OCI-LY3 (cell line): Measurements from ENCODE around the gene RHOBTB3.
"Not testable (repeated sequence)": the region's sequence is repeated elsewhere in the genome, so short reads cannot be mapped to it uniquely, and the experiment has no call there.

Source experiments
- H2AFZ ChIP-seq: fragments of 200-600, 300-600 bp; shearing (Covaris generic); 2 replicates; pipeline ENCODE4 v1.6.0; 2014; ENCODE audit warnings: antibody characterized with exemption, low read depth, low read length
- H3K27ac ChIP-seq: fragments of 200-600, 300-600 bp; sonication (generic); 2 replicates; pipeline ENCODE4 v1.5.1; 2014; ENCODE audit warnings: mild to moderate bottlenecking, low read length, moderate library complexity, mixed read lengths
- H3K27me3 ChIP-seq: fragments of 200-600, 300-600 bp; sonication (generic); 2 replicates; pipeline ENCODE4 v1.6.1; 2014; ENCODE audit warnings: low read depth, low read length, mixed read lengths
- H3K36me3 ChIP-seq: fragments of 200-600, 300-600 bp; sonication (generic); replicated peaks from 2 replicates; pipeline ENCODE3; 2014; ENCODE audit warnings: low read depth, low read length, mixed read lengths
- H3K4me1 ChIP-seq: fragments of 300-600, 200-600 bp; sonication (generic); 2 replicates; pipeline ENCODE4 v1.6.1; 2014; ENCODE audit warnings: low read length, mixed read lengths
- H3K4me2 ChIP-seq: fragments of 200-600, 300-600 bp; sonication (generic); 2 replicates; pipeline ENCODE4 v1.6.1; 2014; ENCODE audit warnings: low read length, mixed read lengths
- H3K4me3 ChIP-seq: fragments of 300-600, 200-600 bp; sonication (generic); 2 replicates; pipeline ENCODE4 v1.5.1; 2014; ENCODE audit warnings: antibody characterized with exemption, mild to moderate bottlenecking, low read length, moderate library complexity
- H3K79me2 ChIP-seq: fragments of 300-600, 200-600 bp; shearing (Covaris generic); 2 replicates; pipeline ENCODE4 v1.6.1; 2014; ENCODE audit warnings: mild to moderate bottlenecking, low read length, mixed read lengths
- H3K9ac ChIP-seq: fragments of 300-600, 200-600 bp; shearing (Covaris generic); 2 replicates; pipeline ENCODE4 v1.6.0; 2014; ENCODE audit warnings: mild to moderate bottlenecking, low read length, moderate library complexity
- H3K9me3 ChIP-seq: fragments of 200-600, 300-600 bp; shearing (Covaris generic); 2 replicates; pipeline ENCODE4 v1.6.1; 2014; ENCODE audit warnings: low read length, mixed read lengths; ENCODE audit not compliant: insufficient read depth
- H4K20me1 ChIP-seq: fragments of 200-600, 300-600 bp; sonication (generic); 2 replicates; pipeline ENCODE4 v1.6.1; 2016; ENCODE audit warnings: low read length, mixed read lengths; ENCODE audit not compliant: insufficient read depth
- CTCF ChIP-seq: fragments of 200-600, 300-600 bp; sonication (generic); IDR thresholded peaks from 2 replicates; pipeline ENCODE4 v1.5.1; 2014; ENCODE audit warnings: antibody characterized with exemption, low read length, low read depth
- EZH2phosphoT487 ChIP-seq: fragments of 200-600 bp; shearing (Covaris generic); IDR thresholded peaks from 2 replicates; pipeline ENCODE4 v1.6.1; 2018; ENCODE audit warnings: antibody characterized with exemption, mixed run types, low read depth

The RHOBTB3 gene

GRCh38 chr5:95712347-95712958, 18.7 kb upstream of the RHOBTB3 start:
- Histone ChIP-seq H3K4me3 (no peak overlapping the region), H3K4me1 (peaks cover 1% of the 10 kb centered on the region), H3K79me2 (no peaks in the 10 kb centered on the region), H3K9ac (no peak overlapping the region), H3K36me3 (no peaks in the 10 kb centered on the region), H3K27ac (no peak overlapping the region), H4K20me1 (no peaks in the 10 kb centered on the region), H3K4me2 (no peak overlapping the region), H3K9me3 (no peaks in the 10 kb centered on the region), H2AFZ (no peak overlapping the region), H3K27me3 (no peaks in the 10 kb centered on the region)
- TF ChIP-seq EZH2phosphoT487 (no peak), CTCF (no peak)

- H3K27ac ChIP-seq, H3K4me3 ChIP-seq, H3K27me3 ChIP-seq, H2AFZ ChIP-seq, H3K36me3 ChIP-seq, H3K4me1 ChIP-seq, H3K4me2 ChIP-seq, H3K79me2 ChIP-seq, H3K9ac ChIP-seq, H4K20me1 ChIP-seq, H3K9me3 ChIP-seq: not testable (repeated sequence)
These were observed 17.9 kb upstream of the RHOBTB3 start for GRCh38 chr5:95713246-95713645.

- Histone ChIP-seq H3K27ac (no peak overlapping the region), H3K4me1 (peaks cover 17% of the 10 kb centered on the region), H3K9ac (no peak overlapping the region), H3K4me3 (no peak overlapping the region), H3K36me3 (no peaks in the 10 kb centered on the region), H3K4me2 (no peak overlapping the region), H4K20me1 (no peaks in the 10 kb centered on the region), H3K9me3 (no peaks in the 10 kb centered on the region), H2AFZ (no peak overlapping the region), H3K27me3 (no peaks in the 10 kb centered on the region), H3K79me2 (no peaks in the 10 kb centered on the region)
- no peak for TF ChIP-seq CTCF
- TF ChIP-seq EZH2phosphoT487, result no peak
These were observed 17.0 kb upstream of the RHOBTB3 start for GRCh38 chr5:95713960-95714710.

- Histone ChIP-seq H4K20me1 (no peaks in the 10 kb centered on the region), H3K36me3 (no peaks in the 10 kb centered on the region), H3K4me3 (no peak overlapping the region), H3K4me2 (no peak overlapping the region), H3K79me2 (no peaks in the 10 kb centered on the region), H3K27me3 (no peaks in the 10 kb centered on the region), H3K4me1 (peaks cover 17% of the 10 kb centered on the region), H3K9ac (no peak overlapping the region), H3K9me3 (no peaks in the 10 kb centered on the region), H3K27ac (no peak overlapping the region), H2AFZ (no peak overlapping the region)
- TF ChIP-seq CTCF (no peak), EZH2phosphoT487 (no peak)
These were observed 15.2 kb upstream of the RHOBTB3 start for GRCh38 chr5:95715799-95716461.
